Suprapubic skin (tissue), 4 donors: ENCODE results near the gene CLASP2. TPM values are rescaled to one million over a fixed set of nuclear protein-coding genes. Genes with fewer than 3 reads are reported as not detected.

Experiments
- DNase-seq, 2 donors: peaks; one replicate each; pipeline ENCODE4 v3.0.0-alpha.2; 2019; ENCODE audit warnings: low spot score in 2 of 2
- H3K27ac ChIP-seq: fragments of 200-600 bp; sonication (generic); one replicate; pipeline ENCODE4 v1.5.1; 2019
- H3K27me3 ChIP-seq: fragments of 200-600 bp; sonication (generic); one replicate; pipeline ENCODE4 v1.5.1; 2019
- H3K36me3 ChIP-seq: fragments of 200-600 bp; sonication (generic); one replicate; pipeline ENCODE4 v1.5.1; 2019
- H3K4me1 ChIP-seq: fragments of 200-600 bp; sonication (generic); one replicate; pipeline ENCODE4 v1.5.1; 2019
- H3K4me3 ChIP-seq: fragments of 200-600 bp; sonication (generic); one replicate; pipeline ENCODE4 v1.5.1; 2019; ENCODE audit warnings: mild to moderate bottlenecking
- H3K9me3 ChIP-seq: fragments of 200-600 bp; sonication (generic); one replicate; pipeline ENCODE4 v1.5.1; 2019
- CTCF ChIP-seq, 2 donors: fragments of 200-600 bp in 1 of 2; fragments of 450-650 bp in 1 of 2; sonication (generic) in 1 of 2; IDR thresholded peaks; one replicate each; pipeline ENCODE4 v1.5.1; 2016 to 2019; ENCODE audit warnings: antibody characterized with exemption in 2 of 2, mild to moderate bottlenecking in 1 of 2, moderate library complexity in 1 of 2
- EP300 ChIP-seq: sonication (generic); formaldehyde crosslinking; IDR thresholded peaks from one replicate; pipeline ENCODE4 v1.6.1; 2017; ENCODE audit warnings: antibody characterized with exemption
- POLR2A ChIP-seq, 2 donors: fragments of 450-650 bp; IDR thresholded peaks; one replicate each; pipeline ENCODE4 v1.6.1; 2017; ENCODE audit warnings: antibody characterized with exemption in 2 of 2, mild to moderate bottlenecking in 2 of 2, moderate library complexity in 2 of 2
- POLR2AphosphoS5 ChIP-seq, 3 donors: sonication (generic); formaldehyde crosslinking; IDR thresholded peaks; one replicate each; pipeline ENCODE4 v1.6.1; 2017; ENCODE audit warnings: antibody characterized with exemption in 3 of 3
- whole genome bisulfite sequencing: methylation state at CpG from one replicate; pipeline ENCODE4 v1.1.5; 2018; 5-methylcytosine and 5-hydroxymethylcytosine counted together
- total RNA-seq, 4 donors: library from RNA; depleted of rRNA; stranded (reverse); fragments of >200 nt; gene quantifications; one replicate each; pipeline ENCODE4 v1.1.0, GENCODE V29; 2016

Gene CLASP2
- total RNA-seq, 4 donors from 2014 or later: 44.8 to 140 (median 59.7) TPM

GRCh38 chr3:33724256-33724655 lies 6.2 kb upstream of the CLASP2 start:
- H3K4me3 ChIP-seq: no peak overlapping the region
- no peak overlapping the region for H3K27ac ChIP-seq
- H3K27me3 ChIP-seq: no peaks in the 10 kb centered on the region
- H3K9me3 ChIP-seq: no peaks in the 10 kb centered on the region
- no peak for DNase-seq
- TF ChIP-seq POLR2A (IDR thresholded peaks at IDR 0.05) (no peak), CTCF (IDR thresholded peaks at IDR 0.05) (no peak), EP300 (no peak), POLR2AphosphoS5 (IDR thresholded peaks at IDR 0.05) (no peak)
- H3K36me3 ChIP-seq: no peaks in the 10 kb centered on the region
- H3K4me1 ChIP-seq: no peaks in the 10 kb centered on the region
- 100% methylated on average over 2 of the region's 2 CpGs for WGBS

GRCh38 chr3:33722626-33723370 lies 4.7 kb upstream of the CLASP2 start:
- H3K27me3 ChIP-seq: no peaks in the 10 kb centered on the region
- DNase-seq: no peak
- no peak overlapping the region for H3K27ac ChIP-seq
- H3K36me3 ChIP-seq: no peaks in the 10 kb centered on the region
- peaks cover 6% of the 10 kb centered on the region for H3K4me1 ChIP-seq
- TF ChIP-seq POLR2A (IDR thresholded peaks at IDR 0.05): no peak
- TF ChIP-seq POLR2AphosphoS5 (IDR thresholded peaks at IDR 0.05): no peak
- no peak for TF ChIP-seq EP300
- no peak for TF ChIP-seq CTCF (IDR thresholded peaks at IDR 0.05)
- no peaks in the 10 kb centered on the region for H3K9me3 ChIP-seq
- WGBS: 51% methylated on average over 2 of the region's 2 CpGs
- no peak overlapping the region for H3K4me3 ChIP-seq

- TF ChIP-seq POLR2AphosphoS5 (IDR thresholded peaks at IDR 0.05) (no peak), POLR2A (IDR thresholded peaks at IDR 0.05) (no peak), CTCF (IDR thresholded peaks at IDR 0.05) (no peak), EP300 (no peak)
- no peak overlapping the region for H3K27ac ChIP-seq
- no peak overlapping the region for H3K4me3 ChIP-seq
- WGBS: 75% methylated on average over 1 of the region's 1 CpG
- no peak for DNase-seq
- no peaks in the 10 kb centered on the region for H3K9me3 ChIP-seq
- H3K27me3 ChIP-seq: no peaks in the 10 kb centered on the region
- H3K36me3 ChIP-seq: no peaks in the 10 kb centered on the region
- H3K4me1 ChIP-seq: peaks cover 8% of the 10 kb centered on the region
These were observed 4.1 kb upstream of the CLASP2 start for GRCh38 chr3:33722191-33722590.

- WGBS: 2% methylated on average over 7 of the region's 7 CpGs
- DNase-seq: no peak
- TF ChIP-seq POLR2A (IDR thresholded peaks at IDR 0.05): no peak
- TF ChIP-seq EP300: no peak
- TF ChIP-seq CTCF (IDR thresholded peaks at IDR 0.05): no peak
- no peak for TF ChIP-seq POLR2AphosphoS5 (IDR thresholded peaks at IDR 0.05)
- peak overlapping the region; percentile 87 for H3K4me3 ChIP-seq
- H3K27me3 ChIP-seq: no peaks in the 10 kb centered on the region
- peaks cover 22% of the 10 kb centered on the region for H3K4me1 ChIP-seq
- no peaks in the 10 kb centered on the region for H3K36me3 ChIP-seq
- H3K9me3 ChIP-seq: no peaks in the 10 kb centered on the region
- peak overlapping the region; percentile 96 for H3K27ac ChIP-seq
These were observed 497 bp upstream of the CLASP2 start for GRCh38 chr3:33718595-33718907.

GRCh38 chr3:33717616-33717865 lies 513 bp downstream of the CLASP2 start:
- DNase-seq: no peak
- peak overlapping the region; percentile 87 for H3K4me3 ChIP-seq
- H3K27ac ChIP-seq: peak overlapping the region; percentile 96
- H3K9me3 ChIP-seq: no peaks in the 10 kb centered on the region
- TF ChIP-seq EP300 (no peak), CTCF (IDR thresholded peaks at IDR 0.05) (no peak), POLR2A (IDR thresholded peaks at IDR 0.05) (no peak), POLR2AphosphoS5 (IDR thresholded peaks at IDR 0.05) (no peak)
- no peaks in the 10 kb centered on the region for H3K27me3 ChIP-seq
- WGBS: 0% methylated on average over 21 of the region's 26 CpGs
- H3K36me3 ChIP-seq: no peaks in the 10 kb centered on the region
- H3K4me1 ChIP-seq: peaks cover 22% of the 10 kb centered on the region
